Epithelial cell of proximal tubule (primary cell): ENCODE data around the gene KIRREL3. TPM values are rescaled to one million over a fixed set of nuclear protein-coding genes. Genes with fewer than 3 reads are reported as not detected.

Experiments
- DNase-seq: peaks from one replicate; pipeline ENCODE4 v3.0.0-alpha.2; 2011; ENCODE audit warnings: low read depth
- H3K4me3 ChIP-seq: 2 replicates; pipeline ENCODE4 v1.5.1; 2011; ENCODE audit warnings: low read depth, mild to moderate bottlenecking, low read length
- CTCF ChIP-seq: conservative IDR thresholded peaks from 2 replicates; pipeline ENCODE4 v1.5.1; 2012; ENCODE audit warnings: low read depth, mild to moderate bottlenecking, low read length
- total RNA-seq: library from RNA; depleted of rRNA; stranded (reverse); fragments of >200 nt; gene quantifications from 2 replicates; pipeline ENCODE4 v1.2.3, GENCODE V29; 2015

KIRREL3 gene
- total RNA-seq, 1 donor from 2014 or later: 5.1 TPM

- DNase-seq: no peak
- TF ChIP-seq CTCF: no peak
- no peak overlapping the region for H3K4me3 ChIP-seq
Measured at GRCh38 chr11:126469311-126469710, 531.3 kb downstream of the KIRREL3 start.

GRCh38 chr11:126468102-126468521, 532.5 kb downstream of the KIRREL3 start:
- H3K4me3 ChIP-seq: no peak overlapping the region
- no peak for TF ChIP-seq CTCF
- DNase-seq: no peak

- H3K4me3 ChIP-seq: no peak overlapping the region
- TF ChIP-seq CTCF: no peak
- no peak for DNase-seq
Measured at GRCh38 chr11:126467471-126467870, 533.1 kb downstream of the KIRREL3 start.

GRCh38 chr11:126467046-126467370, 533.6 kb downstream of the KIRREL3 start:
- no peak for TF ChIP-seq CTCF
- no peak for DNase-seq

GRCh38 chr11:126466236-126467045, 534.1 kb downstream of the KIRREL3 start:
- H3K4me3 ChIP-seq: no peak overlapping the region
- no peak for DNase-seq
- no peak for TF ChIP-seq CTCF

More at GRCh38 chr11:126467046-126467370, 533.6 kb downstream of the KIRREL3 start:
- H3K4me3 ChIP-seq: no peak overlapping the region

- no peak overlapping the region for H3K4me3 ChIP-seq
- no peak for DNase-seq
- TF ChIP-seq CTCF: no peak
Measured at GRCh38 chr11:126465573-126466188, 534.9 kb downstream of the KIRREL3 start.

GRCh38 chr11:126464796-126465195, 535.8 kb downstream of the KIRREL3 start:
- DNase-seq: no peak
- no peak for TF ChIP-seq CTCF
- no peak overlapping the region for H3K4me3 ChIP-seq
